HL-60 (cell line): ENCODE results near the gene PRSS16.

Experiments used
- DNase-seq, 2 experiments: peaks; one replicate each; pipeline ENCODE4 v3.0.0-alpha.2; 2010 to 2020; ENCODE audit warnings: low read depth in 1 of 2, low spot score in 1 of 2
- H3K27ac ChIP-seq: fragments of 250-450 bp; sonication (Bioruptor Pico); replicated peaks from 2 replicates; pipeline ENCODE4 v1.5.1; 2020; ENCODE audit warnings: mild to moderate bottlenecking, moderate library complexity
- H3K27me3 ChIP-seq: fragments of 250-450 bp; sonication (Bioruptor Pico); 2 replicates; pipeline ENCODE4 v1.5.1; 2021; ENCODE audit warnings: mild to moderate bottlenecking, moderate library complexity; ENCODE audit not compliant: insufficient read depth, poor library complexity, severe bottlenecking
- H3K4me3 ChIP-seq: replicated peaks from 2 replicates; pipeline ENCODE4 v1.5.1; 2011; ENCODE audit warnings: mild to moderate bottlenecking, control low read depth, low read length; ENCODE audit not compliant: insufficient read depth
- GABPA ChIP-seq: IDR thresholded peaks from 2 replicates; pipeline ENCODE4 v1.6.1; 2012; ENCODE audit warnings: low read depth
- POLR2AphosphoS5 ChIP-seq: IDR thresholded peaks from 2 replicates; pipeline ENCODE4 v1.6.1; 2012; ENCODE audit warnings: low read depth
- SPI1 ChIP-seq: IDR thresholded peaks from 2 replicates; pipeline ENCODE4 v1.6.1; 2012; ENCODE audit warnings: low read depth, mild to moderate bottlenecking, borderline replicate concordance
- TF ChIP-seq, protein P1 (sequence below): IDR thresholded peaks from one replicate; pipeline ENCODE4 v1.5.1; 2011; ENCODE audit warnings: low read length, control low read depth, inconsistent platforms; ENCODE audit not compliant: insufficient read depth
- TF ChIP-seq, protein P2 (sequence below): IDR thresholded peaks from 2 replicates; pipeline ENCODE4 v1.6.1; 2012; ENCODE audit warnings: low read depth; ENCODE audit not compliant: insufficient replicate concordance

PRSS16 gene

DNA sequence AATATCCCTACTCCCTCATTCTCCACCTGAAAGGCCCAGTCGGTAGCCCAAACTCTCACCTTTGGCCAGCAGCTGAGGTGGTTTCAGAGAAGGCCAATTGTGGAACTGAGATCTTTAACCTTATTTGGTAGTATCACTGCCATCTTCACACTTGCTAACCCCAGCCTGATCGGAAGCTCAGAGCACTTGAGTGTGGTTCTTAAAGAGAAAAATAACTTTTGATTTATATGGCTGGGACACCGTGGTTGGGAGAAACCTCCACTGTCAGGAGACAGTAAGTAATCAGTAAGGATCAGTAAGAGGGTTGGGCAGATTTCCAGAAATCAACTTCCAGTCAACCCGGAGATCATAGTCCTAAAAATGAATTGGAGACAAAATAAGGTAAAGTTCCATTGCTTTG is 22.8 kb upstream of the PRSS16 start:
- TF ChIP-seq, protein P1, sequence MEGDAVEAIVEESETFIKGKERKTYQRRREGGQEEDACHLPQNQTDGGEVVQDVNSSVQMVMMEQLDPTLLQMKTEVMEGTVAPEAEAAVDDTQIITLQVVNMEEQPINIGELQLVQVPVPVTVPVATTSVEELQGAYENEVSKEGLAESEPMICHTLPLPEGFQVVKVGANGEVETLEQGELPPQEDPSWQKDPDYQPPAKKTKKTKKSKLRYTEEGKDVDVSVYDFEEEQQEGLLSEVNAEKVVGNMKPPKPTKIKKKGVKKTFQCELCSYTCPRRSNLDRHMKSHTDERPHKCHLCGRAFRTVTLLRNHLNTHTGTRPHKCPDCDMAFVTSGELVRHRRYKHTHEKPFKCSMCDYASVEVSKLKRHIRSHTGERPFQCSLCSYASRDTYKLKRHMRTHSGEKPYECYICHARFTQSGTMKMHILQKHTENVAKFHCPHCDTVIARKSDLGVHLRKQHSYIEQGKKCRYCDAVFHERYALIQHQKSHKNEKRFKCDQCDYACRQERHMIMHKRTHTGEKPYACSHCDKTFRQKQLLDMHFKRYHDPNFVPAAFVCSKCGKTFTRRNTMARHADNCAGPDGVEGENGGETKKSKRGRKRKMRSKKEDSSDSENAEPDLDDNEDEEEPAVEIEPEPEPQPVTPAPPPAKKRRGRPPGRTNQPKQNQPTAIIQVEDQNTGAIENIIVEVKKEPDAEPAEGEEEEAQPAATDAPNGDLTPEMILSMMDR: no peak
- no peak for TF ChIP-seq SPI1
- TF ChIP-seq POLR2AphosphoS5: no peak
- TF ChIP-seq GABPA: no peak
- TF ChIP-seq, protein P2, sequence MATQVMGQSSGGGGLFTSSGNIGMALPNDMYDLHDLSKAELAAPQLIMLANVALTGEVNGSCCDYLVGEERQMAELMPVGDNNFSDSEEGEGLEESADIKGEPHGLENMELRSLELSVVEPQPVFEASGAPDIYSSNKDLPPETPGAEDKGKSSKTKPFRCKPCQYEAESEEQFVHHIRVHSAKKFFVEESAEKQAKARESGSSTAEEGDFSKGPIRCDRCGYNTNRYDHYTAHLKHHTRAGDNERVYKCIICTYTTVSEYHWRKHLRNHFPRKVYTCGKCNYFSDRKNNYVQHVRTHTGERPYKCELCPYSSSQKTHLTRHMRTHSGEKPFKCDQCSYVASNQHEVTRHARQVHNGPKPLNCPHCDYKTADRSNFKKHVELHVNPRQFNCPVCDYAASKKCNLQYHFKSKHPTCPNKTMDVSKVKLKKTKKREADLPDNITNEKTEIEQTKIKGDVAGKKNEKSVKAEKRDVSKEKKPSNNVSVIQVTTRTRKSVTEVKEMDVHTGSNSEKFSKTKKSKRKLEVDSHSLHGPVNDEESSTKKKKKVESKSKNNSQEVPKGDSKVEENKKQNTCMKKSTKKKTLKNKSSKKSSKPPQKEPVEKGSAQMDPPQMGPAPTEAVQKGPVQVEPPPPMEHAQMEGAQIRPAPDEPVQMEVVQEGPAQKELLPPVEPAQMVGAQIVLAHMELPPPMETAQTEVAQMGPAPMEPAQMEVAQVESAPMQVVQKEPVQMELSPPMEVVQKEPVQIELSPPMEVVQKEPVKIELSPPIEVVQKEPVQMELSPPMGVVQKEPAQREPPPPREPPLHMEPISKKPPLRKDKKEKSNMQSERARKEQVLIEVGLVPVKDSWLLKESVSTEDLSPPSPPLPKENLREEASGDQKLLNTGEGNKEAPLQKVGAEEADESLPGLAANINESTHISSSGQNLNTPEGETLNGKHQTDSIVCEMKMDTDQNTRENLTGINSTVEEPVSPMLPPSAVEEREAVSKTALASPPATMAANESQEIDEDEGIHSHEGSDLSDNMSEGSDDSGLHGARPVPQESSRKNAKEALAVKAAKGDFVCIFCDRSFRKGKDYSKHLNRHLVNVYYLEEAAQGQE: no peak
- Histone ChIP-seq H3K4me3 (no peak overlapping the region), H3K27ac (no peak overlapping the region), H3K27me3 (no peaks in the 10 kb centered on the region)
- DNase-seq: no peak

DNA sequence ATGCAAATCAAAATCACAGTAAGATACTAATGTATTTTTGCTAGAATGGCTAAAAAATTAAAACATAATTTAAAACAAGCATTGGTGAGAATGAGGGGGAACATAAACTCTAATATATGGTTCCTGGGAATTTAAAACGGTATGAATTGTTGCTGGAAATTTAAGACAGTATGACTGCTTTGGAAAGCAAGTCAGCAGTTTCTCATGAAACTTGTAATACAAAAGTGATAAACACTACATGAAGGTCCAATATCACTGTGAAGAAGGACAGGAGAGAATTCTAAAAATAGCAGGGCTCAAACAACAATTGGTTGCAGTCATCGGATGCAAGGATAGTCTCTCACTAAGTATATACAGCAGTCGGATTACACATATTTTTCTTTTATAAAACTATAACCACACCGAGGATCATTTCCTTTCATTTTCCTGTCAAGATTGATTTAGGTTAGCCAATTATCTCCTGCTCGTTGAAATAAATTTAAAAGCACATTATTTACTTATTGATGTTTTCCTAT is 18.5 kb upstream of the PRSS16 start:
- no peaks in the 10 kb centered on the region for H3K27me3 ChIP-seq
- no peak overlapping the region for H3K27ac ChIP-seq
- TF ChIP-seq SPI1: no peak
- TF ChIP-seq, protein P1: no peak
- no peak for TF ChIP-seq GABPA
- no peak for TF ChIP-seq POLR2AphosphoS5
- TF ChIP-seq, protein P2: no peak
- no peak for DNase-seq
- no peak overlapping the region for H3K4me3 ChIP-seq

DNA sequence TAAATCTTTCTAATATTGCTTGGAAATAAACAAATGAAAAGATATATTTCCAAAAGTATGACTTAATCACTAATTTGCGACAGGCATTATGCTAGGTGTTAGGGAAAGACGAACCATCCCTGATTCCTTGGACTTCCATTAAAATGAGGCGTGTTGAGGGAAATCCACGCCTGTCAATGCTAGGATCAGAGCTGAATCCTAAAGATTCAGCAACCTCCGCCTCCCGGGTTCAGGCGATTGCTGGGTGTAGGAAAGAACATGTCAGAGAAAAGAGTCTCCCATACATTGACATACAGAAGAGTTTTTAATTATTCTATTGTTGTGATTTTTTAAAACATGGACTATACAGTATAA is 16.8 kb upstream of the PRSS16 start:
- TF ChIP-seq, protein P1: no peak
- TF ChIP-seq POLR2AphosphoS5 (no peak), GABPA (no peak), SPI1 (no peak)
- TF ChIP-seq, protein P2: no peak
- no peak for DNase-seq
- Histone ChIP-seq H3K27ac (no peak overlapping the region), H3K4me3 (no peak overlapping the region), H3K27me3 (no peaks in the 10 kb centered on the region)
